ENCODE data around the gene REG1B.
"Not testable (repeated sequence)": the region's sequence is repeated elsewhere in the genome, so short reads cannot be mapped to it uniquely, and the experiment has no call there.

The REG1B gene

DNA sequence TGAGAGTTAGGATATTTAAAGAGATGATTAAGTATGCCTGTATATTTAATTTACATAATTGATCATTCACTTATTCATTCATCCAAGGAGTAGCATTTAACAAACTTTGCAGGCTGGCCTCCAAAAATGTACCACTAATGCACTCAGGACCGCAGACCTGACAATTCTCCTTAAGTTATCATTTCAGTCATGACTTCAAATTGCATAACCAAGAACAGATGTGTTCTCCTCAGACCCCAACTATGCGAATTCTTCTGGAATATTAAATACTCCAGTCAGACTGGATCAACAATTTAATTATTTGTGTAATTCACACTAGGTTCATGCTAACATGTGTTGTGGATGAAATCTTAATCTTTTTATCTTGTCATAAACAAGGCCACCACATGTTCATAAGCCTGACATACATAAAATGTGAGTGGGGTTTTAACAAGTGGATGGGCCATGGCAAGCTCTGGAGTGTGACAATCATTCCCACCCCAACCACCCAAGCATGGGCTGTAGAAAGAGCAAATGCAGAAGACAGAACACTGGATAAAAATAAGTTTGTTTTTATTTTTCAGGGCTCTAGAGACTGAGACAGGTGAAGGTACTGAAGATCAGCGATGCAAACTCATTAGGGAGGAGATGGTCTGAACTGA lies 3.2 kb downstream of the REG1B start:
- DNase-seq (ENCODE audit: low read depth in 2 of 2) = no peak

- no peak for DNase-seq (ENCODE audit: low read depth in 2 of 2)
Observed at GRCh38 chr2:79083597-79084251, 4.1 kb downstream of the REG1B start.

DNA sequence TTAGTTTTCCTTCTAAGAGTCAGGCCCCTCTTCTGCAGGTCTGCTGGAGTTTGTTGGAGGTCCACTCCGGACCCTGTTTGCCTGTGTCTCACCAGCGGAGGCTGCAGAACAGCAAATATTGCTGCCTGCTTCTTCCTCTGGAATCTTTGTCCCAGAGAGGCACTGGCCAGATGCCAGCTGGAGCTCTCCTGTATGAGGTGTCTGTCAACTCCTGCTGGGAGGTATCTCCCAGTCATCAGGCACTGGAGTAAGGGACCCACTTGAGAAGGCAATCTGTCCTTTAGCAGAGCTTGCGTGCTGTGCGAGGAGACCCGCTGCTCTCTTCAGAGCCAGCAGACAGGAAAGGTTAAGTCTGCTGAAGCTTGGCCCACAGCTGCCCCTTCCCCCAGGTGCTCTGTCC lies 4.8 kb downstream of the REG1B start:
- no peak for DNase-seq (ENCODE audit: low read depth in 2 of 2)

DNA sequence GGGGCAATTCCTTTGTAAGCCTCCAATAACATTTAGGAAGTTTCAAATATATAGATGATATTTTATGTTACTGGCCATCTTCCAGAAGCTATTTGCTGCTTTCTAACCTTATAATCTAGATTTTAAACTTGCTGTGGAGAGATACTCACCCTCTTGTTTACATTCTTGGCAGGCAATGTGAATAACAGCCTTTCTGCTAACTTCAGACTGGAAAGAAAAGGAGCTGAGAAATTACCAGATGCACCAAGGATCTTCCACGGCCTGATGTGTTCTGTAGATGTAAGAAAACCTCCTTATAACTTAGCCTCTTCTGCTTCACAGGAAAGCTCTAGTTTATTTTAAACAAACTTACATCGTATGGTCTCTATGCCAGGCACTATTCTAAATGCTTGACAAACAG lies 16.7 kb downstream of the REG1B start:
- no peak for DNase-seq (ENCODE audit: low read depth in 2 of 2)

GRCh38 chr2:79065201-79065600 lies 22.6 kb downstream of the REG1B start:
- no peak for DNase-seq (ENCODE audit: low read depth in 2 of 2)

- DNase-seq (ENCODE audit: low read depth in 2 of 2) = not testable (repeated sequence)
Observed at GRCh38 chr2:79054769-79055168, 33.0 kb downstream of the REG1B start.

- not testable (repeated sequence) for DNase-seq (ENCODE audit: low read depth in 2 of 2)
Observed at GRCh38 chr2:79053486-79053885, 34.3 kb downstream of the REG1B start.

DNA sequence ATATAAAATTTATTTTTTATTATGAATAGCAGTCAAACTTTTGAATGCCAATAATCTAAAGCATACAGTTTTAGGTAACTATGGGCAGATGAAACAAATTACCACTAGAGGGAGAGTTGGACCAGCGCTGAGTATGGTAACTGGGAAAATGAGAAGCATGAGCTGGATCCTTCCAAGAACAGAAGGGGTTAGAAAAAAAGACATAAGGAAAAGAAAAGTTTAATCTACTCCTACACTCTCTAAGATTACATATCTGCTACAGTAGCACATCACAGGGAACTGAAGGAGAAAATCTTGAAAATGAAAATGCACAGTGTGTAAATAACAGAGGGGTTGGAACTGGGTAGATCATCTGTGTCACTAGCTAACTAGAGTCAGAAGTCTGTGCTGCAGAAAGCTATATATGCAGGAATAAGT lies 46.8 kb downstream of the REG1B start:
- DNase-seq (ENCODE audit: low read depth in 2 of 2) = no peak

DNA sequence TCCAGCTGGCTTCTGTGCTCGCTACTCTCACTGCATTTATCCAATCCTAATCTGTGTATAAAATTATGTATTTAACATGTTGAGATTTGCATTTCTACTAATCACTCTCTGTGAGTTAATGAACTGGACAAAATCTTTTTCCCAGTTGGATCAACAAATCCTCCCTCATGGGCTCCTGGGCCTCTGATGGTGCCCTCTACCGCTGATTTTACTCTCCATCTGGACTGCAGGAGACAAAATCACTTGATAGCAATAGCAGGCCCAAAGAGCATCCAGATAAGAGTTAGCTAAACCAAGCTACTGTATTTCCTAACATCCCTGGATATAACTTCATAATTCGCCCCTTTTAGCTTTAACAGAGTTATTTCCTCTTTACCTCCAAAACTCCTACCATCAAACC lies 47.8 kb downstream of the REG1B start:
- no peak for DNase-seq (ENCODE audit: low read depth in 2 of 2)
